Endothelial cell of umbilical vein (primary cell): ENCODE results near the gene CRNN. TPM values are rescaled to one million over a fixed set of nuclear protein-coding genes. Genes with fewer than 3 reads are reported as not detected.

Source experiments
- BruUV-seq: library from RNA; stranded (reverse); fragments of 400-500 nt; replicated peaks from 2 replicates; lab custom pipeline; 2021; lab: Mats Ljungman, UMichigan
- CTCF ChIA-PET: fragments of 300-600, 350-600 bp; sonication (Branson Sonifier 250); formaldehyde crosslinking; loops from one replicate; lab custom pipeline; 2021; ENCODE audit warnings: antibody characterized with exemption, inconsistent platforms; lab: Charles Lee
- POLR2A ChIA-PET: fragments of 300-600, 350-600 bp; sonication (Branson Sonifier 250); formaldehyde crosslinking; loops from one replicate; lab custom pipeline; 2021; ENCODE audit warnings: antibody characterized with exemption, inconsistent platforms; lab: Charles Lee
- DNase-seq: peaks from one replicate; pipeline ENCODE4 v3.0.0-alpha.2; 2011; ENCODE audit warnings: low read depth, low spot score
- FAIRE-seq: peaks from 2 replicates; lab custom pipeline; 2011; peaks lifted over from hg19 to GRCh38; lab: Jason Lieb, UNC
- H2AFZ ChIP-seq: 2 replicates; pipeline ENCODE4 v1.6.0; 2012; ENCODE audit warnings: low read depth, low read length, control low read depth, inconsistent platforms
- H3K27ac ChIP-seq: 2 replicates; pipeline ENCODE4 v1.5.1; 2011; ENCODE audit warnings: low read depth, mild to moderate bottlenecking, control low read depth, low read length, moderate library complexity; ENCODE audit not compliant: insufficient read depth
- H3K27me3 ChIP-seq, 2 experiments: 2 replicates each; pipeline versions ENCODE4 v1.6.0 to v1.6.1; 2011; ENCODE audit warnings: low read length in 2 of 2, mixed read lengths in 1 of 2; ENCODE audit not compliant: control insufficient read depth in 2 of 2, insufficient read depth in 2 of 2
- H3K36me3 ChIP-seq, 2 experiments: 2 replicates in 1 of 2; 3 replicates in 1 of 2; pipeline ENCODE4 v1.5.1; 2011; ENCODE audit warnings: low read length in 2 of 2, mild to moderate bottlenecking in 1 of 2, moderate library complexity in 1 of 2; ENCODE audit not compliant: control insufficient read depth in 2 of 2, insufficient read depth in 2 of 2; ENCODE audit errors: extremely low read depth in 1 of 2
- H3K4me1 ChIP-seq: 3 replicates; pipeline ENCODE4 v1.5.1; 2011; ENCODE audit warnings: mild to moderate bottlenecking, low read length; ENCODE audit not compliant: control insufficient read depth, insufficient read depth; ENCODE audit errors: extremely low read depth
- H3K4me2 ChIP-seq: 2 replicates; pipeline ENCODE4 v1.6.1; 2011; ENCODE audit warnings: low read length, control low read depth, mixed read lengths; ENCODE audit not compliant: insufficient read depth
- H3K4me3 ChIP-seq, 3 experiments: fragments of 200-600 bp in 1 of 3; sonication (generic), shearing (Covaris generic) in 1 of 3; replicated peaks in 1 of 3; 2 replicates each; pipeline ENCODE4 v1.5.1; 2011 to 2016; ENCODE audit warnings: control low read depth in 3 of 3, low read length in 3 of 3, mild to moderate bottlenecking in 2 of 3, inconsistent platforms in 1 of 3, low read depth in 1 of 3, moderate library complexity in 1 of 3; ENCODE audit not compliant: insufficient read depth in 1 of 3
- H3K79me2 ChIP-seq: 2 replicates; pipeline ENCODE4 v1.6.0; 2012; ENCODE audit warnings: low read length, inconsistent platforms; ENCODE audit not compliant: control insufficient read depth, insufficient read depth
- H3K9ac ChIP-seq: replicated peaks from 2 replicates; pipeline ENCODE3; 2011; ENCODE audit warnings: low read length, control low read depth; ENCODE audit not compliant: insufficient read depth; ENCODE audit errors: extremely low read depth
- H3K9me1 ChIP-seq: replicated peaks from 3 replicates; pipeline ENCODE4 v1.6.0; 2011; ENCODE audit warnings: mild to moderate bottlenecking, low read length; ENCODE audit not compliant: control insufficient read depth, insufficient read depth; ENCODE audit errors: extremely low read depth
- H3K9me3 ChIP-seq: replicated peaks from 2 replicates; pipeline ENCODE4 v1.5.1; 2012; ENCODE audit warnings: low read length, inconsistent platforms; ENCODE audit not compliant: control insufficient read depth, insufficient read depth
- H4K20me1 ChIP-seq: replicated peaks from 2 replicates; pipeline ENCODE3; 2011; ENCODE audit warnings: mild to moderate bottlenecking, low read length; ENCODE audit not compliant: control insufficient read depth, insufficient read depth; ENCODE audit errors: extremely low read depth
- EZH2 ChIP-seq: IDR thresholded peaks from 2 replicates; pipeline ENCODE4 v1.6.1; 2012; ENCODE audit warnings: borderline replicate concordance, low read depth, mild to moderate bottlenecking, moderate library complexity, low read length, inconsistent platforms; ENCODE audit not compliant: severe bottlenecking
- FOS ChIP-seq: IDR thresholded peaks from 2 replicates; pipeline ENCODE4 v1.6.1; 2011; ENCODE audit warnings: mild to moderate bottlenecking, low read length, moderate library complexity, borderline replicate concordance; ENCODE audit not compliant: insufficient read depth
- GATA2 ChIP-seq: IDR thresholded peaks from 2 replicates; pipeline ENCODE4 v1.7.0; 2011; ENCODE audit warnings: low read depth, mild to moderate bottlenecking, moderate library complexity, mixed read lengths, low read length; ENCODE audit not compliant: insufficient read length, insufficient read depth
- JUN ChIP-seq: IDR thresholded peaks from 2 replicates; pipeline ENCODE4 v1.6.1; 2011; ENCODE audit warnings: borderline replicate concordance, low read depth; ENCODE audit not compliant: insufficient read length, insufficient read depth
- MYC ChIP-seq: IDR thresholded peaks from one replicate; pipeline ENCODE4 v1.6.1; 2011; ENCODE audit warnings: mild to moderate bottlenecking, low read depth, low read length
- POLR2A ChIP-seq: IDR thresholded peaks from 2 replicates; pipeline ENCODE4 v1.6.1; 2012; ENCODE audit warnings: low read depth, mild to moderate bottlenecking, control low read depth, low read length
- POLR2AphosphoS5 ChIP-seq: IDR thresholded peaks from 2 replicates; pipeline ENCODE4 v1.6.1; 2012; ENCODE audit warnings: low read depth, mild to moderate bottlenecking, control low read depth, low read length, moderate library complexity; ENCODE audit not compliant: insufficient read depth
- dilution Hi-C: fragments of 300-500 bp; cut with MboI; formaldehyde crosslinking; loops from one replicate; pipeline ENCODE4 v1.15.0; 2019; ENCODE audit warnings: low sequenced_read_pairs; ENCODE audit not compliant: extremely low pct_ligation_motif_present
- intact Hi-C: fragments of 100-400 bp; cut with micrococcal nuclease; formaldehyde crosslinking; loops from one replicate; pipeline ENCODE4 v1.10.0; 2022
- polyA plus RNA-seq, 4 experiments: library from polyadenylated mRNA; depleted of rRNA in 3 of 4; stranded (reverse) in 3 of 4; unstranded in 1 of 4; fragments of >200 nt; gene quantifications; 2 replicates each; pipeline versions ENCODE4 v1.2.1 to v1.2.3, GENCODE V29; 2011 to 2012; ENCODE audit warnings: missing spikeins in 1 of 4
- total RNA-seq: library from RNA; stranded (reverse); gene quantifications from 2 replicates; pipeline ENCODE4 v1.2.3, GENCODE V29; 2021
- TF ChIP-seq, protein P1 (sequence below): IDR thresholded peaks from 2 replicates; pipeline ENCODE4 v1.6.1; 2011; ENCODE audit not compliant: insufficient read depth, insufficient read length
- TF ChIP-seq, protein P2 (sequence below), 2 donors: IDR thresholded peaks; 1 replicate in 1 of 2; 2 replicates in 1 of 2; pipeline ENCODE4 v1.5.1; 2011; ENCODE audit warnings: low read length in 2 of 2, mild to moderate bottlenecking in 2 of 2, moderate library complexity in 2 of 2, control low read depth in 1 of 2, inconsistent platforms in 1 of 2, low read depth in 1 of 2; ENCODE audit not compliant: insufficient read depth in 1 of 2; ENCODE audit errors: extremely low read depth in 1 of 2

CRNN gene
- total and polyA plus RNA-seq, 2 donors (not counting 3 experiments of a cell fraction or from before 2014, with no cell fraction given) = not detected

DNA sequence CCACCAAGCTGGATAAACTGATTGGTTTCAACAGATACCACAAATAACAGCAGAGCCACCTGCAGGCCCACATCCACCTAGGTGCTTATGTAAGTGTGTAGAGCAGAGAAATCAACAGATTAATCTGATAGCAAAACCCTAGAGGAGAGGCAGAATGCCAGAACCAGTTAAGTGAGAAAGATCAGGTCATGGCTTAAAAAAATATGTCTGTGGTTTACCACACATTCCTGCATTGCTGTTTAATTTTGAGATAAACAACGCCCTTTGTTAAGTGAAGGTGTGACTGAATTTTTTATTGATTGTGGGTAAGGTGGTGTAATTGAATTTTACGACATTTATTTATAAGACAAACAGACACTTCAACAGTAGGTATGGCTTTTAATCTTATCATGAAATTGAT, 21.2 kb downstream of the CRNN start:
- no peaks in the 10 kb centered on the region for H3K9me1 ChIP-seq
- ChIA-PET CTCF (no interaction called here), POLR2A (no interaction called here)
- no TSS peak for BruUV-seq
- H3K9me3 ChIP-seq = no peaks in the 10 kb centered on the region
- H2AFZ ChIP-seq = no peak overlapping the region
- no peak overlapping the region for H3K4me2 ChIP-seq
- DNase-seq = no peak
- no peaks in the 10 kb centered on the region for H3K79me2 ChIP-seq
- no peak overlapping the region for H3K27ac ChIP-seq
- H3K27me3 ChIP-seq = peaks cover 0 to 3% of the 10 kb centered on the region in 2 experiments
- FAIRE-seq = no peak
- no peaks in the 10 kb centered on the region for H3K36me3 ChIP-seq
- no peak for TF ChIP-seq POLR2A
- no peak for TF ChIP-seq MYC
- TF ChIP-seq POLR2AphosphoS5 = no peak
- no peak for TF ChIP-seq GATA2
- no peak for TF ChIP-seq EZH2
- TF ChIP-seq, protein P1, sequence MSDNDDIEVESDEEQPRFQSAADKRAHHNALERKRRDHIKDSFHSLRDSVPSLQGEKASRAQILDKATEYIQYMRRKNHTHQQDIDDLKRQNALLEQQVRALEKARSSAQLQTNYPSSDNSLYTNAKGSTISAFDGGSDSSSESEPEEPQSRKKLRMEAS = no peak
- no peak for TF ChIP-seq FOS
- no peak for TF ChIP-seq JUN
- TF ChIP-seq, protein P2, sequence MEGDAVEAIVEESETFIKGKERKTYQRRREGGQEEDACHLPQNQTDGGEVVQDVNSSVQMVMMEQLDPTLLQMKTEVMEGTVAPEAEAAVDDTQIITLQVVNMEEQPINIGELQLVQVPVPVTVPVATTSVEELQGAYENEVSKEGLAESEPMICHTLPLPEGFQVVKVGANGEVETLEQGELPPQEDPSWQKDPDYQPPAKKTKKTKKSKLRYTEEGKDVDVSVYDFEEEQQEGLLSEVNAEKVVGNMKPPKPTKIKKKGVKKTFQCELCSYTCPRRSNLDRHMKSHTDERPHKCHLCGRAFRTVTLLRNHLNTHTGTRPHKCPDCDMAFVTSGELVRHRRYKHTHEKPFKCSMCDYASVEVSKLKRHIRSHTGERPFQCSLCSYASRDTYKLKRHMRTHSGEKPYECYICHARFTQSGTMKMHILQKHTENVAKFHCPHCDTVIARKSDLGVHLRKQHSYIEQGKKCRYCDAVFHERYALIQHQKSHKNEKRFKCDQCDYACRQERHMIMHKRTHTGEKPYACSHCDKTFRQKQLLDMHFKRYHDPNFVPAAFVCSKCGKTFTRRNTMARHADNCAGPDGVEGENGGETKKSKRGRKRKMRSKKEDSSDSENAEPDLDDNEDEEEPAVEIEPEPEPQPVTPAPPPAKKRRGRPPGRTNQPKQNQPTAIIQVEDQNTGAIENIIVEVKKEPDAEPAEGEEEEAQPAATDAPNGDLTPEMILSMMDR (IDR thresholded peaks at IDR 0.05; ENCODE audit: extremely low read depth in 1 of 2, insufficient read depth in 1 of 2, low read depth in 1 of 2, low read length in 2 of 2) = no peak
- H4K20me1 ChIP-seq = no peaks in the 10 kb centered on the region
- intact Hi-C loops = no loop called here
- H3K4me3 ChIP-seq = no peak overlapping the region
- no peaks in the 10 kb centered on the region for H3K4me1 ChIP-seq
- no peak overlapping the region for H3K9ac ChIP-seq
- dilution Hi-C loops = no loop called here
